SK-N-MC (cell line): ENCODE results near the gene GABBR2.

Source experiments
- EZH2 ChIP-seq: fragments of 200-600 bp; sonication (generic); IDR thresholded peaks from one replicate; pipeline ENCODE4 v1.6.1; 2017; ENCODE audit warnings: antibody characterized with exemption
- POLR2AphosphoS5 ChIP-seq: IDR thresholded peaks from 2 replicates; pipeline ENCODE4 v1.6.1; 2012; ENCODE audit warnings: mild to moderate bottlenecking, low read depth, low read length, borderline replicate concordance

DNA sequence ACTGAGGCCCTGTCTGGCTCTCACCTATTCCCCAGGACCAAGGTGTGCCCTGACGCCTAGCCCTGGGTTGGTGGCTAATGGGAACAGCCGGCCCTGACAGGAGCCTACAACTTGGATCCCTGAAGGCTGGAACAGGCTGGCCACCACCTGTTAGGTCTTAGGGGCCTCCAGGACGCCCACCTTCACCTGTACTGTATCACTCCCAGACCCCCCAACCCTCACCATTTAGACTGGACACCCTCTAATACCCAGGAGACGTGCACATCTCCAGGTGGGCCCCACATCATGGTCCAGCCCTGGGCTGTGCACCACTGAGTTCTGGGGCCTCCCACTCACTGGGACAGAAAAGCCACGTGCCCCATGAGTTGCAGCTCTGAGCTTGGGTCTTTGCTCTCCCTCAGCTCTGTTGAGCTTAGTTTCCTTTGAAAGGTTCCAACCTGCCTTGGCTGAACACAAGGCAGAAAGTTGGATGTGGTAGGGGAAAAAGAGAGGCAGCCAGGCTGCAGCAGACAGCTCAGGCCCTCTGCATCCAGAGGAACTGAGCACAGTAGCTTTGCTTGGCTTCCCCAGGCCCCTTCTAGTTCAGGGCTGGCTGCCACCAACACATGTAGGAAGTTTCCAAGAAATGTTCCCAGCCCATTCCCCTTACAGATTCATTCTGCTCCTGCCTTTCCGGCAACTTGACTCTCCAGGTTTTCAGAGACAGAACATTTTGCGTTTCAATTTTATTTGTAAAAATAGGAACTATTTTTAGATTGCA is 336.5 kb downstream of the GABBR2 start:
- TF ChIP-seq POLR2AphosphoS5 (no peak), EZH2 (no peak)
